WTC11 (cell line): ENCODE results near the gene FAM209B.

Experiments
- CREB1 ChIP-seq: sonication (generic); formaldehyde crosslinking; IDR thresholded peaks from 2 replicates; pipeline ENCODE4 v1.8.0; 2023; ENCODE audit warnings: mild to moderate bottlenecking, missing genetic modification reagents
- ELF4 ChIP-seq: sonication (generic); formaldehyde crosslinking; IDR thresholded peaks from 2 replicates; pipeline ENCODE4 v1.8.1; 2022; ENCODE audit warnings: low read depth, mild to moderate bottlenecking, moderate library complexity, missing genetic modification reagents
- SP1 ChIP-seq: sonication (generic); formaldehyde crosslinking; conservative IDR thresholded peaks from 2 replicates; pipeline ENCODE4 v1.8.1; 2022; ENCODE audit warnings: missing genetic modification reagents
- TEAD1 ChIP-seq: sonication (generic); formaldehyde crosslinking; IDR thresholded peaks from 2 replicates; pipeline ENCODE4 v1.8.0; 2022; ENCODE audit warnings: mild to moderate bottlenecking, missing genetic modification reagents
- TF ChIP-seq, protein P1 (sequence below): fragments of 200-600 bp; IDR thresholded peaks from 2 replicates; pipeline ENCODE4 v1.8.0; 2022; ENCODE audit warnings: antibody characterized with exemption
- TF ChIP-seq, protein P2 (sequence below): sonication (generic); formaldehyde crosslinking; IDR thresholded peaks from 2 replicates; pipeline ENCODE4 v1.8.0; 2022; ENCODE audit warnings: mild to moderate bottlenecking, missing genetic modification reagents

DNA sequence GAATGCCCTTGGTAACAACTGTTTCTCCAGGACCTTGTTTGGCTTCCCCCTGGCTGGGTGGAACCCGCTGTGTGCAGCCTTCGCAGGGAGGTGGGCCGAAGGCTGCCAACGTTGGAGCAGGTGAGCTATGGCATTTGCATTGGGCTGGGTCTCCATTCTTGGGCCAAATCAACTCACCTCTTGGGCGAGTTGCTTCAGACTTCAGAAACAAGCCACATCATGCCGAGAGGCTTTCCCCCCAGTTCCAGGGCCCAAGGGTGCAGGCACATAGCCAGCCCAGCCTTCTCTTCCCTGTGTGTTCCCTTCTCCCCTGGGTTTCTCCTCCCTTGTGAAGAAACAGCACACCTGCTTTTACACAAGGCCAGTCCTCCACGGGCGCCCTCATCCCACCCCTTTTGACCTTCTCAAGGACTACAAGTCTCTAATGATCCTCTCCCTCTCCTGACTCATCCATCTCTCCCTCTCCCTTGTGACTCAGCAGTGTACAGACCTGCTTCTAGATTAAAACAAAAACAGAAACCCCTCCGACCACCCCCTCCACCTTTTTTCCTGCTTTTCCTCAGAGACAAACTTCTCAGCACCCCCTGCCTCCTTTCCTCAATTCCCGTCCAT is 41.6 kb downstream of the FAM209B start:
- TF ChIP-seq TEAD1 (no peak), SP1 (CRISPR knock-in tag) (no peak), CREB1 (CRISPR knock-in tag) (no peak), ELF4 (CRISPR knock-in tag) (no peak)
- TF ChIP-seq, protein P1, sequence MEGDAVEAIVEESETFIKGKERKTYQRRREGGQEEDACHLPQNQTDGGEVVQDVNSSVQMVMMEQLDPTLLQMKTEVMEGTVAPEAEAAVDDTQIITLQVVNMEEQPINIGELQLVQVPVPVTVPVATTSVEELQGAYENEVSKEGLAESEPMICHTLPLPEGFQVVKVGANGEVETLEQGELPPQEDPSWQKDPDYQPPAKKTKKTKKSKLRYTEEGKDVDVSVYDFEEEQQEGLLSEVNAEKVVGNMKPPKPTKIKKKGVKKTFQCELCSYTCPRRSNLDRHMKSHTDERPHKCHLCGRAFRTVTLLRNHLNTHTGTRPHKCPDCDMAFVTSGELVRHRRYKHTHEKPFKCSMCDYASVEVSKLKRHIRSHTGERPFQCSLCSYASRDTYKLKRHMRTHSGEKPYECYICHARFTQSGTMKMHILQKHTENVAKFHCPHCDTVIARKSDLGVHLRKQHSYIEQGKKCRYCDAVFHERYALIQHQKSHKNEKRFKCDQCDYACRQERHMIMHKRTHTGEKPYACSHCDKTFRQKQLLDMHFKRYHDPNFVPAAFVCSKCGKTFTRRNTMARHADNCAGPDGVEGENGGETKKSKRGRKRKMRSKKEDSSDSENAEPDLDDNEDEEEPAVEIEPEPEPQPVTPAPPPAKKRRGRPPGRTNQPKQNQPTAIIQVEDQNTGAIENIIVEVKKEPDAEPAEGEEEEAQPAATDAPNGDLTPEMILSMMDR: no peak
- TF ChIP-seq, protein P2, sequence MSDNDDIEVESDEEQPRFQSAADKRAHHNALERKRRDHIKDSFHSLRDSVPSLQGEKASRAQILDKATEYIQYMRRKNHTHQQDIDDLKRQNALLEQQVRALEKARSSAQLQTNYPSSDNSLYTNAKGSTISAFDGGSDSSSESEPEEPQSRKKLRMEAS: no peak
